ENCODE data around the gene PRRC1.

DNA sequence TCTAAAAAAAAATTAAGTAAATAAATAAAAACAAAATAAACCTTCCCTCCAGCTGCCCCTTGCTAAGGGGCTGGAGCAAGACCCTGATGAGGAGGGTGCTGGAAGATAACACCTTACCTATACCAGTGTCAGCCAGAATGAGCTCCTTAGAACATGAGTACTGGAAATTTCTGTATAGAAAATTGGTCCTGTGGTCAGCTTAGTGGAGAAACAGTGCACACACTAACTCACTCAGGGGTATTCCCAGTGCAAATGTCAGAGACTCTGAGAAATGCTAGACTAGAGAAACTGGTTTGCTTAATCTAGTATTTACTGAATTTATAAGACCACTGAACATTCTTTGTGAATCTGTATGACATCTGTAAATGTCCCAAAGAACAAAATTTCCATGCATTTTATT, 69.4 kb downstream of the PRRC1 start:
- TF ChIP-seq, protein P1, sequence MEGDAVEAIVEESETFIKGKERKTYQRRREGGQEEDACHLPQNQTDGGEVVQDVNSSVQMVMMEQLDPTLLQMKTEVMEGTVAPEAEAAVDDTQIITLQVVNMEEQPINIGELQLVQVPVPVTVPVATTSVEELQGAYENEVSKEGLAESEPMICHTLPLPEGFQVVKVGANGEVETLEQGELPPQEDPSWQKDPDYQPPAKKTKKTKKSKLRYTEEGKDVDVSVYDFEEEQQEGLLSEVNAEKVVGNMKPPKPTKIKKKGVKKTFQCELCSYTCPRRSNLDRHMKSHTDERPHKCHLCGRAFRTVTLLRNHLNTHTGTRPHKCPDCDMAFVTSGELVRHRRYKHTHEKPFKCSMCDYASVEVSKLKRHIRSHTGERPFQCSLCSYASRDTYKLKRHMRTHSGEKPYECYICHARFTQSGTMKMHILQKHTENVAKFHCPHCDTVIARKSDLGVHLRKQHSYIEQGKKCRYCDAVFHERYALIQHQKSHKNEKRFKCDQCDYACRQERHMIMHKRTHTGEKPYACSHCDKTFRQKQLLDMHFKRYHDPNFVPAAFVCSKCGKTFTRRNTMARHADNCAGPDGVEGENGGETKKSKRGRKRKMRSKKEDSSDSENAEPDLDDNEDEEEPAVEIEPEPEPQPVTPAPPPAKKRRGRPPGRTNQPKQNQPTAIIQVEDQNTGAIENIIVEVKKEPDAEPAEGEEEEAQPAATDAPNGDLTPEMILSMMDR (IDR thresholded peaks at IDR 0.05) = no peak
- TF ChIP-seq POLR2A (IDR thresholded peaks at IDR 0.05) = no peak

Data from body of pancreas (tissue), 4 donors.